PFSK-1 (cell line): Measurements from ENCODE around the gene LY6G5C.

ENCODE experiments used
- FOXP2 ChIP-seq: optimal IDR thresholded peaks from 2 replicates; pipeline ENCODE3; 2011; ENCODE audit warnings: borderline replicate concordance, control low read depth, inconsistent platforms; ENCODE audit not compliant: insufficient read depth; ENCODE audit errors: extremely low read length, extremely low read depth
- POLR2AphosphoS5 ChIP-seq: IDR thresholded peaks from 2 replicates; pipeline ENCODE4 v1.6.1; 2012; ENCODE audit warnings: low read depth, mild to moderate bottlenecking, control low read depth, low read length, moderate library complexity
- SIN3A ChIP-seq: IDR thresholded peaks from 2 replicates; pipeline ENCODE4 v1.6.1; 2012; ENCODE audit warnings: mild to moderate bottlenecking, low read length, moderate library complexity, borderline replicate concordance; ENCODE audit not compliant: insufficient read depth
- TAF1 ChIP-seq: IDR thresholded peaks from 2 replicates; pipeline ENCODE4 v1.6.1; 2012; ENCODE audit warnings: low read length, control low read depth, borderline replicate concordance; ENCODE audit not compliant: insufficient read depth
- TF ChIP-seq, protein P1 (sequence below), 2 experiments: IDR thresholded peaks; 2 replicates each; pipeline versions ENCODE4 v1.6.1 to v1.8.0; 2011 to 2012; ENCODE audit warnings: low read depth in 2 of 2, low read length in 2 of 2, control low read depth in 1 of 2, inconsistent platforms in 1 of 2, mild to moderate bottlenecking in 1 of 2, moderate library complexity in 1 of 2; ENCODE audit not compliant: insufficient read depth in 1 of 2

DNA sequence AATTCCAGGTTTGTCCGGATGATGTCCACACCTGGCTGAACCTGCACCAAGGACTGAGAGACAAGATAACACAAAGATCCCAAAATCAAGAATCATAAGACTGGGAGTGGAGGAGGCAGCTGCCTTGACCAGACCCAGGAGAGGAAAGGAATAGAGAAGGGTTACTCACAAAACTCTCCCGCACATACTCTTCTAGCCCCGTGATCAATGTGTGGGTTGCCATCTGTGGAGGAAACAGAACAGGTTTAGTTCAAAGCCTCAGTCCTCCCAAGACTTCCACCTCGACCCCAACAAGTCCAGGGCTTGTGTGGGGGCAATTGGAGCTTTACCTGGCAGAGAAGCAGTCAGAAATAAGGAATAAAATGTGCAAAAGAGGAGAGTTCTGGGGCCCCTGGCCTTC is 39.5 kb downstream of the LY6G5C start:
- TF ChIP-seq SIN3A: no peak
- no peak for TF ChIP-seq POLR2AphosphoS5
- no peak for TF ChIP-seq TAF1
- TF ChIP-seq, protein P1, sequence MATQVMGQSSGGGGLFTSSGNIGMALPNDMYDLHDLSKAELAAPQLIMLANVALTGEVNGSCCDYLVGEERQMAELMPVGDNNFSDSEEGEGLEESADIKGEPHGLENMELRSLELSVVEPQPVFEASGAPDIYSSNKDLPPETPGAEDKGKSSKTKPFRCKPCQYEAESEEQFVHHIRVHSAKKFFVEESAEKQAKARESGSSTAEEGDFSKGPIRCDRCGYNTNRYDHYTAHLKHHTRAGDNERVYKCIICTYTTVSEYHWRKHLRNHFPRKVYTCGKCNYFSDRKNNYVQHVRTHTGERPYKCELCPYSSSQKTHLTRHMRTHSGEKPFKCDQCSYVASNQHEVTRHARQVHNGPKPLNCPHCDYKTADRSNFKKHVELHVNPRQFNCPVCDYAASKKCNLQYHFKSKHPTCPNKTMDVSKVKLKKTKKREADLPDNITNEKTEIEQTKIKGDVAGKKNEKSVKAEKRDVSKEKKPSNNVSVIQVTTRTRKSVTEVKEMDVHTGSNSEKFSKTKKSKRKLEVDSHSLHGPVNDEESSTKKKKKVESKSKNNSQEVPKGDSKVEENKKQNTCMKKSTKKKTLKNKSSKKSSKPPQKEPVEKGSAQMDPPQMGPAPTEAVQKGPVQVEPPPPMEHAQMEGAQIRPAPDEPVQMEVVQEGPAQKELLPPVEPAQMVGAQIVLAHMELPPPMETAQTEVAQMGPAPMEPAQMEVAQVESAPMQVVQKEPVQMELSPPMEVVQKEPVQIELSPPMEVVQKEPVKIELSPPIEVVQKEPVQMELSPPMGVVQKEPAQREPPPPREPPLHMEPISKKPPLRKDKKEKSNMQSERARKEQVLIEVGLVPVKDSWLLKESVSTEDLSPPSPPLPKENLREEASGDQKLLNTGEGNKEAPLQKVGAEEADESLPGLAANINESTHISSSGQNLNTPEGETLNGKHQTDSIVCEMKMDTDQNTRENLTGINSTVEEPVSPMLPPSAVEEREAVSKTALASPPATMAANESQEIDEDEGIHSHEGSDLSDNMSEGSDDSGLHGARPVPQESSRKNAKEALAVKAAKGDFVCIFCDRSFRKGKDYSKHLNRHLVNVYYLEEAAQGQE (IDR thresholded peaks at IDR 0.05; ENCODE audit: insufficient read depth in 1 of 2, low read depth in 2 of 2, low read length in 2 of 2): no peak
- no peak for TF ChIP-seq FOXP2
